SJCRH30 (cell line): ENCODE measurements around the gene CPB2. TPM values are rescaled to one million over a fixed set of nuclear protein-coding genes. Genes with fewer than 3 reads are reported as not detected.

Experiments used
- DNase-seq, 2 experiments: peaks; one replicate each; pipeline ENCODE4 v3.0.0-alpha.2; 2015 to 2020
- H3K27ac ChIP-seq: fragments of 250-450 bp; sonication (Bioruptor Pico); 2 replicates; pipeline ENCODE4 v1.5.1; 2020; ENCODE audit warnings: mild to moderate bottlenecking, moderate library complexity
- H3K27me3 ChIP-seq: fragments of 250-450 bp; sonication (Bioruptor Pico); 2 replicates; pipeline ENCODE4 v1.5.1; 2020; ENCODE audit warnings: mild to moderate bottlenecking, moderate library complexity
- H3K36me3 ChIP-seq: fragments of 250-450 bp; sonication (Bioruptor Pico); 2 replicates; pipeline ENCODE4 v1.5.1; 2020; ENCODE audit warnings: mild to moderate bottlenecking, moderate library complexity
- H3K4me1 ChIP-seq: fragments of 250-450 bp; sonication (Bioruptor Pico); 2 replicates; pipeline ENCODE4 v1.5.1; 2020; ENCODE audit warnings: mild to moderate bottlenecking, moderate library complexity
- H3K4me3 ChIP-seq: fragments of 250-450 bp; sonication (Bioruptor Pico); 2 replicates; pipeline ENCODE4 v1.5.1; 2020; ENCODE audit warnings: mild to moderate bottlenecking, moderate library complexity
- H3K9me3 ChIP-seq: fragments of 250-450 bp; sonication (Bioruptor Pico); replicated peaks from 2 replicates; pipeline ENCODE4 v1.5.1; 2020; ENCODE audit warnings: mild to moderate bottlenecking, moderate library complexity
- total RNA-seq: library from RNA; depleted of rRNA; stranded (reverse); fragments of >200 nt; shearing (Covaris generic); gene quantifications from 2 replicates; pipeline ENCODE4 v1.2.3, GENCODE V29; 2014

CPB2 gene
- total RNA-seq, 1 experiment from 2014 or later, result not detected

GRCh38 chr13:46121033-46121432 lies 16.2 kb upstream of the CPB2 start:
- no peak overlapping the region for H3K4me3 ChIP-seq
- H3K27me3 ChIP-seq, result 0 out of 2 replicates have a peak, but pooled peaks cover 3% of the 10 kb centered on the region
- H3K9me3 ChIP-seq, result no peaks in the 10 kb centered on the region
- no peak overlapping the region for H3K27ac ChIP-seq
- DNase-seq, result no peak
- no peaks in the 10 kb centered on the region; the same call in 1 of the 2 replicates for H3K36me3 ChIP-seq
- H3K4me1 ChIP-seq, result no peaks in the 10 kb centered on the region

GRCh38 chr13:46119883-46120614 lies 15.2 kb upstream of the CPB2 start:
- no peaks in the 10 kb centered on the region; the same call in 1 of the 2 replicates for H3K36me3 ChIP-seq
- H3K27me3 ChIP-seq, result no peaks in the 10 kb centered on the region
- H3K4me3 ChIP-seq, result no peak overlapping the region
- peak; percentile 9 to 34 for DNase-seq
- H3K27ac ChIP-seq, result no peak overlapping the region
- H3K9me3 ChIP-seq, result no peaks in the 10 kb centered on the region
- H3K4me1 ChIP-seq, result no peaks in the 10 kb centered on the region

GRCh38 chr13:46116653-46117502 lies 12.0 kb upstream of the CPB2 start:
- Histone ChIP-seq H3K4me3 (no peak overlapping the region), H3K9me3 (no peaks in the 10 kb centered on the region), H3K4me1 (no peaks in the 10 kb centered on the region), H3K27ac (no peak overlapping the region), H3K36me3 (no peaks in the 10 kb centered on the region; the same call in 1 of the 2 replicates), H3K27me3 (no peaks in the 10 kb centered on the region)
- no peak for DNase-seq

GRCh38 chr13:46114613-46115012 lies 9.8 kb upstream of the CPB2 start:
- DNase-seq, result no peak
- Histone ChIP-seq H3K4me3 (no peak overlapping the region), H3K9me3 (no peaks in the 10 kb centered on the region), H3K4me1 (no peaks in the 10 kb centered on the region), H3K27me3 (no peaks in the 10 kb centered on the region), H3K27ac (no peak overlapping the region), H3K36me3 (no peaks in the 10 kb centered on the region; the same call in 1 of the 2 replicates)

GRCh38 chr13:46113596-46113995 lies 8.8 kb upstream of the CPB2 start:
- no peaks in the 10 kb centered on the region for H3K27me3 ChIP-seq
- H3K36me3 ChIP-seq, result no peaks in the 10 kb centered on the region
- no peaks in the 10 kb centered on the region for H3K9me3 ChIP-seq
- no peak for DNase-seq
- H3K27ac ChIP-seq, result no peak overlapping the region
- no peak overlapping the region for H3K4me3 ChIP-seq
- no peaks in the 10 kb centered on the region for H3K4me1 ChIP-seq

- Histone ChIP-seq H3K4me1 (no peaks in the 10 kb centered on the region), H3K27ac (no peak overlapping the region), H3K9me3 (no peaks in the 10 kb centered on the region), H3K27me3 (no peaks in the 10 kb centered on the region), H3K36me3 (no peaks in the 10 kb centered on the region), H3K4me3 (no peak overlapping the region)
- no peak for DNase-seq
Observed at GRCh38 chr13:46111151-46111550, 6.3 kb upstream of the CPB2 start.

GRCh38 chr13:46109451-46109850 lies 4.6 kb upstream of the CPB2 start:
- H3K9me3 ChIP-seq, result no peaks in the 10 kb centered on the region
- no peaks in the 10 kb centered on the region for H3K4me1 ChIP-seq
- H3K27me3 ChIP-seq, result no peaks in the 10 kb centered on the region
- no peak overlapping the region for H3K4me3 ChIP-seq
- no peak overlapping the region for H3K27ac ChIP-seq
- no peak for DNase-seq
- no peaks in the 10 kb centered on the region for H3K36me3 ChIP-seq

GRCh38 chr13:46106839-46107371 lies 2.1 kb upstream of the CPB2 start:
- Histone ChIP-seq H3K4me3 (no peak overlapping the region), H3K36me3 (no peaks in the 10 kb centered on the region), H3K9me3 (no peaks in the 10 kb centered on the region), H3K27ac (no peak overlapping the region), H3K27me3 (no peaks in the 10 kb centered on the region), H3K4me1 (no peaks in the 10 kb centered on the region)
- DNase-seq, result no peak

GRCh38 chr13:46103037-46103436 lies 1.8 kb downstream of the CPB2 start:
- H3K36me3 ChIP-seq, result no peaks in the 10 kb centered on the region
- no peak for DNase-seq
- H3K4me1 ChIP-seq, result no peaks in the 10 kb centered on the region
- H3K4me3 ChIP-seq, result no peak overlapping the region
- no peak overlapping the region for H3K27ac ChIP-seq
- H3K9me3 ChIP-seq, result no peaks in the 10 kb centered on the region
- H3K27me3 ChIP-seq, result no peaks in the 10 kb centered on the region

GRCh38 chr13:46102255-46102605 lies 2.6 kb downstream of the CPB2 start:
- no peak overlapping the region for H3K27ac ChIP-seq
- no peak for DNase-seq

GRCh38 chr13:46101484-46102254 lies 3.2 kb downstream of the CPB2 start:
- no peaks in the 10 kb centered on the region for H3K36me3 ChIP-seq
- H3K4me1 ChIP-seq, result peaks cover 10% of the 10 kb centered on the region; the same call in 1 of the 2 replicates
- no peak overlapping the region for H3K4me3 ChIP-seq
- no peaks in the 10 kb centered on the region for H3K9me3 ChIP-seq
- no peak for DNase-seq
- H3K27ac ChIP-seq, result no peak overlapping the region
- no peaks in the 10 kb centered on the region for H3K27me3 ChIP-seq

More at GRCh38 chr13:46102255-46102605, 2.6 kb downstream of the CPB2 start:
- no peaks in the 10 kb centered on the region for H3K9me3 ChIP-seq
- H3K4me3 ChIP-seq, result no peak overlapping the region
- no peaks in the 10 kb centered on the region for H3K36me3 ChIP-seq
- peaks cover 5% of the 10 kb centered on the region; the same call in 1 of the 2 replicates for H3K4me1 ChIP-seq
- no peaks in the 10 kb centered on the region for H3K27me3 ChIP-seq

GRCh38 chr13:46101002-46101401 lies 3.8 kb downstream of the CPB2 start:
- H3K9me3 ChIP-seq, result no peaks in the 10 kb centered on the region
- DNase-seq, result no peak
- H3K27me3 ChIP-seq, result no peaks in the 10 kb centered on the region
- no peak overlapping the region for H3K4me3 ChIP-seq
- peaks cover 10% of the 10 kb centered on the region; the same call in 1 of the 2 replicates for H3K4me1 ChIP-seq
- no peak overlapping the region for H3K27ac ChIP-seq
- no peaks in the 10 kb centered on the region for H3K36me3 ChIP-seq

- Histone ChIP-seq H3K27ac (no peak overlapping the region), H3K4me1 (peaks cover 10% of the 10 kb centered on the region; the same call in 1 of the 2 replicates), H3K36me3 (no peaks in the 10 kb centered on the region), H3K27me3 (no peaks in the 10 kb centered on the region), H3K4me3 (no peak overlapping the region), H3K9me3 (no peaks in the 10 kb centered on the region)
- no peak for DNase-seq
Observed at GRCh38 chr13:46100191-46100815, 4.5 kb downstream of the CPB2 start.

GRCh38 chr13:46097663-46098062 lies 7.2 kb downstream of the CPB2 start:
- peaks cover 10% of the 10 kb centered on the region; the same call in 1 of the 2 replicates for H3K4me1 ChIP-seq
- no peak for DNase-seq
- no peaks in the 10 kb centered on the region for H3K36me3 ChIP-seq
- H3K27me3 ChIP-seq, result no peaks in the 10 kb centered on the region
- H3K27ac ChIP-seq, result no peak overlapping the region
- no peak overlapping the region for H3K4me3 ChIP-seq
- no peaks in the 10 kb centered on the region for H3K9me3 ChIP-seq
